Epithelial cell of esophagus (primary cell): Measurements from ENCODE around the gene CCDC39.
A peak's percentile ranks its signal among the peaks of the same experiment; 100 is the strongest.

Experiments used
- DNase-seq: peaks from one replicate; pipeline ENCODE4 v3.0.0; 2010; ENCODE audit warnings: low read depth
- H3K4me3 ChIP-seq: 2 replicates; pipeline ENCODE4 v1.5.1; 2011; ENCODE audit warnings: mild to moderate bottlenecking, low read length, control low read depth
- TF ChIP-seq, protein P1 (sequence below): IDR thresholded peaks from 2 replicates; pipeline ENCODE4 v1.5.1; 2011; ENCODE audit warnings: low read depth, mild to moderate bottlenecking, low read length, control low read depth, inconsistent platforms; ENCODE audit not compliant: insufficient read depth; ENCODE audit errors: missing control alignments

Gene CCDC39

DNA sequence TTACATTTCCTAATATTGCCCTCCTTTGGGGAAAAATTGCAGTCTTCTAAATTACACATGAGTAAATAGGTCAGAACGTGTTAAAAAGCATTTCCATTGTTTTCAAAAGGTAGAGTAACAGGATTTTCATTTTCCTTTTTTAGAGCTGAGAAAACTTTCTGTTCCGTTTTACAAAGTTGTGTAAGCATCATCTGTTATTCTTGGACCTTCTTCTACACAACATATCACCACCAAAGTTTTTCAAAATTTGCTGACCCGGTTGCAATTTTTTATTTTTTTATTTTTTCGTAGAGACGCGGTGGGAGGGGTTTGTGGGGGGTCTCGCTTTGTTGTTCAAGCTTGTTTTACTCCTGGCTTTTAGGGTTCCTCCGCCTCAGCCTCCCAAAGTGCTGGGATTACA, 1.1 kb downstream of the CCDC39 start:
- TF ChIP-seq, protein P1, sequence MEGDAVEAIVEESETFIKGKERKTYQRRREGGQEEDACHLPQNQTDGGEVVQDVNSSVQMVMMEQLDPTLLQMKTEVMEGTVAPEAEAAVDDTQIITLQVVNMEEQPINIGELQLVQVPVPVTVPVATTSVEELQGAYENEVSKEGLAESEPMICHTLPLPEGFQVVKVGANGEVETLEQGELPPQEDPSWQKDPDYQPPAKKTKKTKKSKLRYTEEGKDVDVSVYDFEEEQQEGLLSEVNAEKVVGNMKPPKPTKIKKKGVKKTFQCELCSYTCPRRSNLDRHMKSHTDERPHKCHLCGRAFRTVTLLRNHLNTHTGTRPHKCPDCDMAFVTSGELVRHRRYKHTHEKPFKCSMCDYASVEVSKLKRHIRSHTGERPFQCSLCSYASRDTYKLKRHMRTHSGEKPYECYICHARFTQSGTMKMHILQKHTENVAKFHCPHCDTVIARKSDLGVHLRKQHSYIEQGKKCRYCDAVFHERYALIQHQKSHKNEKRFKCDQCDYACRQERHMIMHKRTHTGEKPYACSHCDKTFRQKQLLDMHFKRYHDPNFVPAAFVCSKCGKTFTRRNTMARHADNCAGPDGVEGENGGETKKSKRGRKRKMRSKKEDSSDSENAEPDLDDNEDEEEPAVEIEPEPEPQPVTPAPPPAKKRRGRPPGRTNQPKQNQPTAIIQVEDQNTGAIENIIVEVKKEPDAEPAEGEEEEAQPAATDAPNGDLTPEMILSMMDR = no peak
- no peak for DNase-seq
- no peak overlapping the region for H3K4me3 ChIP-seq

- TF ChIP-seq, protein P1 = no peak
- DNase-seq = no peak
- H3K4me3 ChIP-seq = no peak overlapping the region
These were observed 17.8 kb downstream of the CCDC39 start for GRCh38 chr3:180661444-180661843.

GRCh38 chr3:180657094-180657493, 22.2 kb downstream of the CCDC39 start:
- H3K4me3 ChIP-seq = no peak overlapping the region
- DNase-seq = no peak
- TF ChIP-seq, protein P1 = no peak

- TF ChIP-seq, protein P1 = no peak
- no peak overlapping the region for H3K4me3 ChIP-seq
- DNase-seq = no peak
These were observed 22.9 kb downstream of the CCDC39 start for GRCh38 chr3:180656406-180656805.

DNA sequence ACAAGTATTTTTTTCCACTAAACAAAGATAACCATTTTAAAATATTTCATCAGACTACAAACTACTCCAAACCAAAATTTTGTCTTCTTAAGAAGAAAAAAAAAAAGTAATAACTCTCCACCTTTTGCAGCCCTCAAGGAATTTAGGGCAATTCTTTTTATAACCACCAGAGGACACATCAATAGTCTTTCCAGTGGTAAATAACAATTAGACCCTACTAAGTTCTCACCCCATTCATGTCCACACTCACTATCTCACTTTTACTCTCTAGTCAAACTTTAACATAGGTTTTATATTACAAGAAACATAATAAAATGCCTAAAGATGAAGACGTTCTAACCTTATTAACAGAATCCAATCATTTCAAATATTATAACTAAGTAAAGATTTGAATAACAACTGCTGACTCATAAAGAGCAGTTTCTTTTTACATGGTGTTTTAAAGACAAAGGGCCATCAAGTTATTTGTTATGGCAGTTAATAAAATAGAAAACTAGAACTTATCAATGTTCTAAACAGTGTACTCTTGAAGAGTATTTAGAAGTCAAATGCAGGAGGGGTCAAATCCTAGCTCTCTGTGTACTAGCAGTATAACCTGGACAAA, 33.0 kb downstream of the CCDC39 start:
- peak; percentile 6 for DNase-seq

GRCh38 chr3:180640987-180641386, 38.3 kb downstream of the CCDC39 start:
- DNase-seq = no peak
- TF ChIP-seq, protein P1 = no peak
- H3K4me3 ChIP-seq = no peak overlapping the region

More for the DNA sequence above, 33.0 kb downstream of the CCDC39 start:
- TF ChIP-seq, protein P1 = peak; percentile 27
- no peak overlapping the region for H3K4me3 ChIP-seq

DNA sequence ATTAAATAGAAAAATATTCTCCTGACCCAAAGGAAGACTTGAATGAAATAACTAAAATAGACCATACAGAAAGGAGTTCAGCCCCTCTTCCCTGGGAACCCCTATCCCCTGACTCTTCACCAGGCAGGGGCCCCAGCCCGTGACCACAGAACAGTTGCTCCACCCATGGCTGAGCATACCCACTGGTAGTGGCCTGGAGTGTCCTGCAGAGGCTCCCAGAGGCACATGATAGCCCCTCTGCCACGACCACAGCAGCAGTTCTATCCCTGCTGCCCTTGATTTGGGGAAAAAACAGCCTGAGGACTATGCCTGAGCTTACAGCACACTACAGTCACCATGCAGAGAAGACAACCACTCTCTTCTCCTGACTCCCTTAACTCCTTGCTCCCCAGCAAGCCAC, 45.6 kb downstream of the CCDC39 start:
- TF ChIP-seq, protein P1 = no peak

More for the DNA sequence above, 45.6 kb downstream of the CCDC39 start:
- no peak overlapping the region for H3K4me3 ChIP-seq
- DNase-seq = no peak
